H9 (cell line): ENCODE measurements around the gene SELENOH. TPM values are rescaled to one million over a fixed set of nuclear protein-coding genes. Genes with fewer than 3 reads are reported as not detected.
A peak's percentile ranks its signal among the peaks of the same experiment; 100 is the strongest.

Experiments used
- DNase-seq: peaks from one replicate; pipeline ENCODE4 v3.0.0-alpha.2; 2017
- H2AFZ ChIP-seq: one replicate; pipeline ENCODE4 v1.6.1; 2013; ENCODE audit warnings: mild to moderate bottlenecking, low read length, control low read depth, moderate library complexity
- H2AK5ac ChIP-seq: 2 replicates; pipeline ENCODE4 v1.6.1; 2013; ENCODE audit warnings: low read length, control low read depth, mixed read lengths; ENCODE audit not compliant: insufficient read length
- H2BK120ac ChIP-seq: one replicate; pipeline ENCODE4 v1.6.1; 2013; ENCODE audit warnings: low read depth, mild to moderate bottlenecking, low read length, control low read depth, inconsistent platforms; ENCODE audit not compliant: poor library complexity, severe bottlenecking
- H2BK12ac ChIP-seq: 2 replicates; pipeline ENCODE4 v1.6.1; 2013; ENCODE audit warnings: low read length, control low read depth, mixed read lengths, low read depth; ENCODE audit not compliant: insufficient read length
- H2BK15ac ChIP-seq: 2 replicates; pipeline ENCODE4 v1.6.1; 2013; ENCODE audit warnings: low read depth, low read length, control low read depth
- H2BK20ac ChIP-seq: one replicate; pipeline ENCODE4 v1.6.1; 2013; ENCODE audit warnings: low read depth, mild to moderate bottlenecking, low read length, control low read depth, inconsistent platforms; ENCODE audit not compliant: poor library complexity, severe bottlenecking
- H2BK5ac ChIP-seq: 2 replicates; pipeline ENCODE4 v1.6.1; 2013; ENCODE audit warnings: low read length, control low read depth, mixed read lengths; ENCODE audit not compliant: insufficient read length
- H3K14ac ChIP-seq: 2 replicates; pipeline ENCODE4 v1.6.1; 2013; ENCODE audit warnings: low read length, control low read depth; ENCODE audit not compliant: insufficient read depth
- H3K18ac ChIP-seq: 2 replicates; pipeline ENCODE4 v1.6.1; 2013; ENCODE audit warnings: low read depth, mild to moderate bottlenecking, mixed read lengths, low read length, control low read depth; ENCODE audit not compliant: insufficient read length
- H3K23ac ChIP-seq: 2 replicates; pipeline ENCODE4 v1.6.1; 2013; ENCODE audit warnings: low read length, control low read depth, mixed read lengths, low read depth; ENCODE audit not compliant: insufficient read length
- H3K23me2 ChIP-seq: 2 replicates; pipeline ENCODE4 v1.6.1; 2013; ENCODE audit warnings: low read depth, mild to moderate bottlenecking, mixed read lengths, low read length, control low read depth; ENCODE audit not compliant: insufficient read length, poor library complexity, severe bottlenecking
- H3K27ac ChIP-seq: 2 replicates; pipeline ENCODE4 v1.5.1; 2013; ENCODE audit warnings: low read length, control low read depth, mixed read lengths, low read depth; ENCODE audit not compliant: insufficient read length
- H3K27me3 ChIP-seq: 2 replicates; pipeline ENCODE4 v1.6.1; 2013; ENCODE audit warnings: low read length, control low read depth, inconsistent platforms; ENCODE audit not compliant: insufficient read depth
- H3K4ac ChIP-seq: 2 replicates; pipeline ENCODE4 v1.6.1; 2013; ENCODE audit warnings: low read depth, mild to moderate bottlenecking, control low read depth, inconsistent platforms, low read length, moderate library complexity
- H3K4me1 ChIP-seq: 2 replicates; pipeline ENCODE4 v1.6.1; 2013; ENCODE audit warnings: low read length, control low read depth, inconsistent platforms; ENCODE audit not compliant: insufficient read depth
- H3K4me2 ChIP-seq: 2 replicates; pipeline ENCODE4 v1.6.1; 2013; ENCODE audit warnings: low read length, control low read depth, mixed read lengths; ENCODE audit not compliant: insufficient read length, insufficient read depth
- H3K56ac ChIP-seq: 2 replicates; pipeline ENCODE4 v1.6.1; 2013; ENCODE audit warnings: low read depth, mild to moderate bottlenecking, mixed read lengths, low read length, control low read depth; ENCODE audit not compliant: insufficient read length
- H3K79me1 ChIP-seq: 2 replicates; pipeline ENCODE4 v1.6.1; 2013; ENCODE audit warnings: low read depth, mild to moderate bottlenecking, moderate library complexity, low read length, control low read depth, inconsistent platforms; ENCODE audit not compliant: insufficient read depth, poor library complexity, severe bottlenecking
- H3K79me2 ChIP-seq: 2 replicates; pipeline ENCODE4 v1.6.1; 2013; ENCODE audit warnings: low read length, control low read depth, inconsistent platforms; ENCODE audit not compliant: insufficient read depth
- H3K9ac ChIP-seq: 2 replicates; pipeline ENCODE4 v1.6.1; 2013; ENCODE audit warnings: low read length, control low read depth, mixed read lengths; ENCODE audit not compliant: insufficient read length; ENCODE audit errors: extremely low read depth
- H3K9me3 ChIP-seq: one replicate; pipeline ENCODE4 v1.6.1; 2013; ENCODE audit warnings: low read depth, low read length, inconsistent platforms; ENCODE audit not compliant: control insufficient read depth
- H3T11ph ChIP-seq: one replicate; pipeline ENCODE4 v1.6.1; 2013; ENCODE audit warnings: mild to moderate bottlenecking, low read length, control low read depth, inconsistent platforms
- H4K20me1 ChIP-seq: one replicate; pipeline ENCODE4 v1.6.1; 2013; ENCODE audit not compliant: control insufficient read depth, insufficient read length, insufficient read depth
- H4K5ac ChIP-seq: 2 replicates; pipeline ENCODE4 v1.6.1; 2013; ENCODE audit warnings: low read depth, mild to moderate bottlenecking, mixed read lengths, low read length, control low read depth; ENCODE audit not compliant: insufficient read length
- H4K8ac ChIP-seq: replicated peaks from 2 replicates; pipeline ENCODE4 v1.6.1; 2013; ENCODE audit warnings: low read length, control low read depth, mixed read lengths, low read depth; ENCODE audit not compliant: insufficient read length
- H4K91ac ChIP-seq: 2 replicates; pipeline ENCODE4 v1.6.1; 2013; ENCODE audit warnings: low read depth, mild to moderate bottlenecking, moderate library complexity, mixed read lengths, low read length, control low read depth; ENCODE audit not compliant: insufficient read length
- H3K27ac Mint-ChIP-seq, 3 experiments: 2 replicates in 2 of 3; 3 replicates in 1 of 3; pipeline ENCODE4 v1.8.0; 2020 to 2021; ENCODE audit warnings: mixed read lengths in 3 of 3, mild to moderate bottlenecking in 1 of 3, moderate library complexity in 1 of 3
- H3K27me3 Mint-ChIP-seq: 2 replicates; pipeline ENCODE4 v1.8.0; 2021; ENCODE audit warnings: low read depth, mild to moderate bottlenecking, moderate library complexity, mixed read lengths
- H3K36me3 Mint-ChIP-seq, 3 experiments: 2 replicates in 2 of 3; 3 replicates in 1 of 3; pipeline ENCODE4 v1.8.0; 2020 to 2021; ENCODE audit warnings: low read depth in 3 of 3, mixed read lengths in 3 of 3; ENCODE audit not compliant: insufficient read depth in 1 of 3
- H3K4me1 Mint-ChIP-seq, 2 experiments: 2 replicates each; pipeline ENCODE4 v1.8.0; 2020; ENCODE audit warnings: mixed read lengths in 2 of 2
- H3K4me3 Mint-ChIP-seq, 2 experiments: 2 replicates in 1 of 2; 3 replicates in 1 of 2; pipeline ENCODE4 v1.8.0; 2020 to 2021; ENCODE audit warnings: mild to moderate bottlenecking in 2 of 2, mixed read lengths in 2 of 2, moderate library complexity in 1 of 2
- H3K9me3 Mint-ChIP-seq, 2 experiments: 2 replicates in 1 of 2; 3 replicates in 1 of 2; pipeline ENCODE4 v1.8.0; 2020; ENCODE audit warnings: mild to moderate bottlenecking in 2 of 2, mixed read lengths in 2 of 2, moderate library complexity in 1 of 2
- WGBS: extraction: QIAGEN DNeasy Blood & Tissue Kit; methylation state at CpG from one replicate; pipeline ENCODE4 v1.1.7; 2013; ENCODE audit warnings: missing lambda C conversion rate, low lambda C conversion rate, mixed read lengths; ENCODE audit not compliant: insufficient read length; ENCODE audit errors: extremely low coverage; 5-methylcytosine and 5-hydroxymethylcytosine counted together
- total RNA-seq: library from RNA; stranded (reverse); gene quantifications from 2 replicates; pipeline ENCODE4 v1.2.1, GENCODE V29; 2021
- TF ChIP-seq, protein P1 (sequence below): fragments of 200-600 bp; sonication (generic); conservative IDR thresholded peaks from 3 replicates; pipeline ENCODE4 v1.8.0; 2021; ENCODE audit warnings: antibody characterized with exemption, mild to moderate bottlenecking

SELENOH gene
- total RNA-seq, 1 experiment from 2014 or later, result 251 TPM

DNA sequence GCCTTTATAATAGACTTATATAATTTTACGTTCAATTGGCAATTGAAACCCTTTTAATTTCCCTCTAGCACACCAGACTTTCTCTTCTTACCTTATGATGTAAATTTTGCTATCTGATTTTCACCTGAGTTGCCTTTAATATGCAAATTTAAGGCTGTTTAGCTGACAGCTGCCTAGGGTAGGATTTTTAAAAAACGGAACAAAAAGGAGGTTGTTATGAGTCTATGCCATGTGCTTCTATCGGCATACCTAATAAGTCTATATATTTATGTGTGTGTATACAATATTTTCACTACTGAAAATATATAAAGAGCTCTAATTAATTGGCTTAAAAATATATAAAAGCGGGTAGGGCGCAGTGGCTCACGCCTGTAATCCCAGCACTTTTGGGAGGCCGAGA, 11.8 kb upstream of the SELENOH start:
- H2AK5ac ChIP-seq, result no peak overlapping the region
- H3K4me2 ChIP-seq, result peak overlapping the region; percentile 21
- no peaks in the 10 kb centered on the region for H3K27me3 ChIP-seq
- H3K27ac ChIP-seq, result no peak overlapping the region
- no peak overlapping the region for H4K91ac ChIP-seq
- H3K4me1 ChIP-seq, result no peaks in the 10 kb centered on the region; the same call in 1 of the 2 replicates
- no peak for DNase-seq
- peaks cover 3% of the 10 kb centered on the region for H3K79me1 ChIP-seq
- Mint-ChIP-seq H3K36me3 (peaks cover 6 to 9% (median 6%) of the 10 kb centered on the region in 3 experiments; a peak in 4 of 7 replicates), H3K4me1 (peaks cover 13 to 20% of the 10 kb centered on the region in 2 experiments), H3K27me3 (no peaks in the 10 kb centered on the region), H3K27ac (peak overlapping the region in 2 of 3 experiments; percentile 98; a peak in 1 of 7 replicates), H3K4me3 (no peak overlapping the region), H3K9me3 (no peaks in the 10 kb centered on the region)
- no peak overlapping the region for H3T11ph ChIP-seq
- no peak overlapping the region for H2BK15ac ChIP-seq
- H3K79me2 ChIP-seq, result peaks cover 2% of the 10 kb centered on the region; the same call in 1 of the 2 replicates
- no peak overlapping the region for H3K9ac ChIP-seq
- H4K20me1 ChIP-seq, result no peaks in the 10 kb centered on the region
- H2BK5ac ChIP-seq, result no peak overlapping the region
- no peak overlapping the region for H2BK12ac ChIP-seq
- no peaks in the 10 kb centered on the region for H3K9me3 ChIP-seq
- no peak overlapping the region for H2AFZ ChIP-seq
- no CpG with 5 or more reads among the region's 7 CpGs for WGBS
- no peak overlapping the region for H3K56ac ChIP-seq
- H3K23me2 ChIP-seq, result no peaks in the 10 kb centered on the region
- H3K14ac ChIP-seq, result no peak overlapping the region
- H2BK20ac ChIP-seq, result no peak overlapping the region
- H3K18ac ChIP-seq, result no peak overlapping the region
- H4K8ac ChIP-seq, result no peak overlapping the region
- no peak overlapping the region for H4K5ac ChIP-seq
- H3K23ac ChIP-seq, result no peak overlapping the region
- TF ChIP-seq, protein P1, sequence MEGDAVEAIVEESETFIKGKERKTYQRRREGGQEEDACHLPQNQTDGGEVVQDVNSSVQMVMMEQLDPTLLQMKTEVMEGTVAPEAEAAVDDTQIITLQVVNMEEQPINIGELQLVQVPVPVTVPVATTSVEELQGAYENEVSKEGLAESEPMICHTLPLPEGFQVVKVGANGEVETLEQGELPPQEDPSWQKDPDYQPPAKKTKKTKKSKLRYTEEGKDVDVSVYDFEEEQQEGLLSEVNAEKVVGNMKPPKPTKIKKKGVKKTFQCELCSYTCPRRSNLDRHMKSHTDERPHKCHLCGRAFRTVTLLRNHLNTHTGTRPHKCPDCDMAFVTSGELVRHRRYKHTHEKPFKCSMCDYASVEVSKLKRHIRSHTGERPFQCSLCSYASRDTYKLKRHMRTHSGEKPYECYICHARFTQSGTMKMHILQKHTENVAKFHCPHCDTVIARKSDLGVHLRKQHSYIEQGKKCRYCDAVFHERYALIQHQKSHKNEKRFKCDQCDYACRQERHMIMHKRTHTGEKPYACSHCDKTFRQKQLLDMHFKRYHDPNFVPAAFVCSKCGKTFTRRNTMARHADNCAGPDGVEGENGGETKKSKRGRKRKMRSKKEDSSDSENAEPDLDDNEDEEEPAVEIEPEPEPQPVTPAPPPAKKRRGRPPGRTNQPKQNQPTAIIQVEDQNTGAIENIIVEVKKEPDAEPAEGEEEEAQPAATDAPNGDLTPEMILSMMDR, result no peak
- H3K4ac ChIP-seq, result no peak overlapping the region
- no peak overlapping the region for H2BK120ac ChIP-seq
